Activated T-cell treated with anti-CD3 and anti-CD28 coated beads for 24 hours (primary cell): ENCODE results near the gene KLRK1.
"Not testable (repeated sequence)": the region's sequence is repeated elsewhere in the genome, so short reads cannot be mapped to it uniquely, and the experiment has no call there.

Experiments
- DNase-seq: peaks from one replicate; pipeline ENCODE4 v3.0.0-alpha.2; 2020; ENCODE audit warnings: low read depth

Gene KLRK1

GRCh38 chr12:10389904-10390303 lies at the start of gene KLRK1:
TSS of gene KLRK1 (minus strand) at chr12:10390041. CDS start at chr12:10388810, 1,231 bp downstream.
- DNase-seq: no peak

- not testable (repeated sequence) for DNase-seq
Observed at GRCh38 chr12:10437601-10438000, 47.8 kb upstream of the KLRK1 start.

GRCh38 chr12:10435816-10436215 lies 46.0 kb upstream of the KLRK1 start, which contains the start of gene KLRC2:
TSS of gene KLRC2 (minus strand) at chr12:10436010. CDS start at chr12:10435986, 24 bp downstream.
- DNase-seq: not testable (repeated sequence)

DNA sequence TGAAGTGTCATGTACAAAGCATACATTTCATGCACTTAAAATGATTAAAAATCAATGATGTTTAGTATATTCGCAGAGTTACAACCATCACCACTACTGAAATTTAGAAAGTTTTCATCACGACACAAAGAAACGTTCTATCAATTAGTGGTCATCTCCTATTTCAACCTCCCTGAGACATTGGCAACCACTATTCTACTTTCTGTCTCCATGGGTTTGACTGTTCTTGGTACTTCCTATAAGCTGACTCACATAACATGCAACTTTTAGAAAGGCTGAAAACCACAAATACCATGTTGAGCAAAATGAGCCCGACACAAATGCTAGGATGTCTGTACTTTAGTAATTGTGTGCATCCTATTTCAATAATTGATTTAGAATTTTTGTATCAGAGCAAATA lies 40.8 kb upstream of the KLRK1 start:
- DNase-seq: not testable (repeated sequence)

- not testable (repeated sequence) for DNase-seq
Observed at GRCh38 chr12:10425938-10426337, 36.1 kb upstream of the KLRK1 start.

DNA sequence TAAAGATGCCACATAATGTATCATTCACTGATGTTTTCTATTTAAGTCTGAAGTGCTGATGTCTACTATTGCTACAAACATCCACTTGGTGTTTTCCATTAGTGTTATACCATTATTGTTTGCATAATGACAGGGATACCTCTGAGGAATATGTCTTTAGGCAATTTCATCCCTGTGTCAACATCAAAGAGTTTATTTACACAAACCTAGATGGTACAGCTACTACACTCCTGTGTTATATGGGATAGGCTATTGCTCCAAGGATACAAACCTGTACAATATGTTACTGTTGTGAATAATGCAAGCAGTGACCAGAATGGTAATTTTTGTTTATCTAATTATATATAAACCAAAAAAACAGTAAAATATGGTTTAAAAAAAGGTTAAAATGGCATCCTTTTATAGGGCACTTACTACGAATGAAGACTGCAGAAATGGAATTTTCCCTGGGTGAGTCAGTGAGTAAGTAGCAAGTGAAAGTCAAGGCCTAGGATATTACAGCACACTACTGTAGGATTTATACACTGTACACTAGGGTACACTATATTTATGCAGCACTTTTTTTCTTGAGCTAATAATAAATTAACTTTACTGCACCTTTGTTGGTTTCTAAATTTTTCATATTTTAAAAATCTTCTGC lies 34.5 kb upstream of the KLRK1 start:
- DNase-seq: not testable (repeated sequence)

DNA sequence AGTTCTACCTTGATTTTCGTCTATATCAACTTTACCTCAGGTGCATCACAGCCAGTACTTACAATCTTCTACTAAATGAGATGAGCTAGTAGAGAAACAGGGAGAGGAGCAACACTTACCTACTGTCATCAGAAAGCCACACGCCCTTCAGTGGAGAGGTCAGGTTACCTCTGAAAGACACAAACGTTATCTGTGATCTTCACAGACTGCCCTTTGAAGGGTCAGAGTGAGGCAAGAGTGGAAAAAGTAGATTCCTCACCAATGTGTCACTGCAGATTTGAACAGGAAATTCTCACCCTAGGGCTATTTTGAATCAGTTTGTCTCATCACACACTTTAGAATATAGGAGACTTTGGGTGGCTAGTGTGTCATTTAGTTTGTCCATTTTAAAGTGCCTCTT lies 32.3 kb upstream of the KLRK1 start:
- DNase-seq: not testable (repeated sequence)

- not testable (repeated sequence) for DNase-seq
Observed at GRCh38 chr12:10420334-10420733, 30.5 kb upstream of the KLRK1 start, which contains the start of gene KLRC3. TSS of gene KLRC3 (minus strand) at chr12:10420595. CDS start at chr12:10420550, 45 bp downstream.

GRCh38 chr12:10409392-10409791 lies 19.6 kb upstream of the KLRK1 start, which contains the start of gene KLRC4:
TSS of gene KLRC4 (minus strand) at chr12:10409757. CDS start at chr12:10409575, 182 bp downstream.
- no peak for DNase-seq

DNA sequence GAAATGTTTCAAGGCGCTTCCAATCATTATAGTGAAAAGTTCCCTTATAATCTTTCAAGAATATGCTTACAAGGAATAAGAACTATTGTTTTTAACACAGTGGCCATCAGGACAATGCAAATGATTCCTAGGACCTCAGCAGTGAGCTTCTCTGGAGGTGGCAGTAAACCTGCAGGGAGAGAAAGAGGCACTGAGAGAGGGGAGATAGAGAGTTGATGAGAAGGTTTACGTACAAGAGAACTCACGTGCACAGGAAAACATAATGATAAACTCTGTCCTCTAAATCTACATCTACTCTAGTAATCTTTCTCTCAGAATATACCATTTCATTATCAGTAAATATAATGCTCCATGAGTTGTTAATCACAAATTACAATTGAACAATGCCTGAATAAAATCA lies 19.0 kb upstream of the KLRK1 start:
- DNase-seq: no peak

GRCh38 chr12:10406725-10407124 lies 16.9 kb upstream of the KLRK1 start:
- no peak for DNase-seq

- DNase-seq: no peak
Observed at GRCh38 chr12:10405294-10405693, 15.5 kb upstream of the KLRK1 start.

- DNase-seq: no peak
Observed at GRCh38 chr12:10404798-10405197, 15.0 kb upstream of the KLRK1 start.

GRCh38 chr12:10400829-10401228 lies 11.0 kb upstream of the KLRK1 start:
- no peak for DNase-seq

DNA sequence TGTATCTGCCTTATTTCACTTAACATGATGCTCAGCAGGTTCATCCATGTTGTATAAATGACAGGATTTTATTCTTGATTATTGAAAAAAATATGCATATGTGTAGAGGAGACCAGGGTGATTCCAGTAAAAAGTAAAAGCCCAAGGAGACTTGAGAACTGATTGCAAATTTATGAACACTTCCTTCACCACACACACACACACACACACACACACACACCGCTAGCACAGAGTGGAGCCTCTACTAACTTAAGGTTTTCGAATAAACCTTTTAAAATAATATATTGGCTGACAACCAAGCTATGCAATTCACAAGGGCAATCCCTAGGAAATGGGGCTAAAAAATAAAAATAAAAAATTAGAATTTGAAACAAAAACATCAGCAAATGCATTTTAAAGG lies 8.3 kb upstream of the KLRK1 start:
- DNase-seq: no peak

GRCh38 chr12:10397296-10397695 lies 7.5 kb upstream of the KLRK1 start:
- DNase-seq: no peak

GRCh38 chr12:10396176-10396575 lies 6.3 kb upstream of the KLRK1 start:
- not testable (repeated sequence) for DNase-seq

GRCh38 chr12:10395390-10395998 lies 5.7 kb upstream of the KLRK1 start:
- DNase-seq: no peak

- not testable (repeated sequence) for DNase-seq
Observed at GRCh38 chr12:10394531-10395152, 4.8 kb upstream of the KLRK1 start.

DNA sequence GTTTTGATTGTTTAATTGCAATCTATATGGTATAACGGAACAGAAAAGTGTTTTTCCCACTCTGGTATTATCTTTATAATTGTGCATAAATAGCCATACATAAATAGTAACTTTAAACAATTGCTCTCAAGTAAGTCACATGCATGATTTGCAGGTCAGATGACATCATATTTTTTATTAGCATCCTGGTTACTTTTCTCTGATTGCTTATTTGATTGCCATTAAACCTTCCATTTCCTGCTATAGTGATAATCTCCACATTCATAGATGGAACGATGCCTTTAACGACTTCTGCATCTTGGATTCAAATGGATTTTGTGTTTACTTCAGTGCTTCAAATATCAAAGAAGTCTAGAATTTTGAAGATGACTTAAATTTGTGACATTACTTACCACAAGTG lies 3.5 kb upstream of the KLRK1 start:
- DNase-seq: no peak

GRCh38 chr12:10392394-10392930 lies 2.6 kb upstream of the KLRK1 start:
- no peak for DNase-seq

DNA sequence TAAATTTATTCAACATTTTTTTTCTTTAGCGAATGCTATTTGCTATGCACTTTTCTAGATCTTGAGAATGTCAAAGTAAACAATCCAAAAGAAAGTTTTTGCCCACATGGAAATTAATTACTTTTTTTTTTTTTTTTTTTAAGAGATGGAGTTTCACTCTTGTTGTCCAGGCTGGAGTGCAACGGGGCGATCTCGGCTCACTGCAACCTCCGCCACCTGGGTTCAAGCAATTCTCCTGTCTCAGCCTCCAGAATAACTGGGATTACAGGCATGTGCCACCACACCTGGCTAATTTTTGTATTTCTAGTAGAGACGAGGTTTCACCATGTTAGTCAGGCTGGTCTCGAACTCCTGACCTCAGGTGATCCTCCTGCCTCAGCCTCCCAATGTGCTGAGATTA lies 1.1 kb upstream of the KLRK1 start:
- not testable (repeated sequence) for DNase-seq
